ENCODE data around the gene NGRN. TPM values are rescaled to one million over a fixed set of nuclear protein-coding genes. Genes with fewer than 3 reads are reported as not detected.
"Not testable (repeated sequence)": the region's sequence is repeated elsewhere in the genome, so short reads cannot be mapped to it uniquely, and the experiment has no call there.

NGRN gene
- total RNA-seq, 1 donor from 2014 or later, result 74.8 TPM

DNA sequence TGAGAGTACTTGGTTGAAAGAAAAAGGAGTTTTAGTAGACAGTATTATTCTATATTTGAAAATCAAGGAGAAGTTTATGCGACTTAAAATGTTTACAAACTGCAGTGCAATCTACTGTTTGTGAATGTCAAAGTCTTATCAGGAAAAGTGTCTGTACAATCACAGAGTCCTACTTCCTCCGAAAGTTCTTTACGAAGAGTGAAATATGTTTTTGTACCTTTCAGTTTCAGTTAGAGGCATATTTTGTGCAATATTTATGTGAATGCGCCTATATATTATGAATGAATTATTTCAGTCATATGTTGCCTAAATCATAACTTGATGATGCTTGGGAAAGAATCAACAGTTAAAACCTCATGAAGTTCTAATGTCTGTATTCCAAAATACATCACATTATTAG, 31.5 kb downstream of the NGRN start:
- DNase-seq (ENCODE audit: low read depth), result no peak
- TF ChIP-seq, protein P1, sequence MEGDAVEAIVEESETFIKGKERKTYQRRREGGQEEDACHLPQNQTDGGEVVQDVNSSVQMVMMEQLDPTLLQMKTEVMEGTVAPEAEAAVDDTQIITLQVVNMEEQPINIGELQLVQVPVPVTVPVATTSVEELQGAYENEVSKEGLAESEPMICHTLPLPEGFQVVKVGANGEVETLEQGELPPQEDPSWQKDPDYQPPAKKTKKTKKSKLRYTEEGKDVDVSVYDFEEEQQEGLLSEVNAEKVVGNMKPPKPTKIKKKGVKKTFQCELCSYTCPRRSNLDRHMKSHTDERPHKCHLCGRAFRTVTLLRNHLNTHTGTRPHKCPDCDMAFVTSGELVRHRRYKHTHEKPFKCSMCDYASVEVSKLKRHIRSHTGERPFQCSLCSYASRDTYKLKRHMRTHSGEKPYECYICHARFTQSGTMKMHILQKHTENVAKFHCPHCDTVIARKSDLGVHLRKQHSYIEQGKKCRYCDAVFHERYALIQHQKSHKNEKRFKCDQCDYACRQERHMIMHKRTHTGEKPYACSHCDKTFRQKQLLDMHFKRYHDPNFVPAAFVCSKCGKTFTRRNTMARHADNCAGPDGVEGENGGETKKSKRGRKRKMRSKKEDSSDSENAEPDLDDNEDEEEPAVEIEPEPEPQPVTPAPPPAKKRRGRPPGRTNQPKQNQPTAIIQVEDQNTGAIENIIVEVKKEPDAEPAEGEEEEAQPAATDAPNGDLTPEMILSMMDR (conservative IDR thresholded peaks at IDR 0.05; ENCODE audit: low read depth, low read length), result no peak
- H3K4me3 ChIP-seq (ENCODE audit: low read depth, low read length), result no peak overlapping the region

DNA sequence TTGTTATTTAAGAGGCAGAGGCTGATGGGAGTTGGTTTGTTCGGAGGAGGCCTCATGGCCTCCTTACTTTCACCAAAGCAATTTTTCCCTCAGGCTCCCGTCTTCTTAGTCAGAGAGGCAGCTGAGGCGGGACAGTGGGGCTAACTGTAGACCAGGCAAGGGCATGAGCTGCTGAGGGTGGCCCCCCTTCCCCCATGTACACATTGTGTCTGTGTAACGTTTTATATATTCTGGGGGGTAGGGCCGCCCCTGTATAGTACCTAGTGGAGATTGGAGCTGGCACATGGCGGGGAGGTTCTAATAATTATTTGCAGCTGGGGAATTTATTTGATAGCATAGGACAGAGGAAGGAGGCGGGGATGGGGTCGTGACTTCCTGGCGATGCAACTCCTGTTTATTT, 35.1 kb downstream of the NGRN start:
- no peak for DNase-seq (ENCODE audit: low read depth)
- TF ChIP-seq, protein P1 (conservative IDR thresholded peaks at IDR 0.05; ENCODE audit: low read depth, low read length), result no peak
- H3K4me3 ChIP-seq (ENCODE audit: low read depth, low read length), result no peak overlapping the region

DNA sequence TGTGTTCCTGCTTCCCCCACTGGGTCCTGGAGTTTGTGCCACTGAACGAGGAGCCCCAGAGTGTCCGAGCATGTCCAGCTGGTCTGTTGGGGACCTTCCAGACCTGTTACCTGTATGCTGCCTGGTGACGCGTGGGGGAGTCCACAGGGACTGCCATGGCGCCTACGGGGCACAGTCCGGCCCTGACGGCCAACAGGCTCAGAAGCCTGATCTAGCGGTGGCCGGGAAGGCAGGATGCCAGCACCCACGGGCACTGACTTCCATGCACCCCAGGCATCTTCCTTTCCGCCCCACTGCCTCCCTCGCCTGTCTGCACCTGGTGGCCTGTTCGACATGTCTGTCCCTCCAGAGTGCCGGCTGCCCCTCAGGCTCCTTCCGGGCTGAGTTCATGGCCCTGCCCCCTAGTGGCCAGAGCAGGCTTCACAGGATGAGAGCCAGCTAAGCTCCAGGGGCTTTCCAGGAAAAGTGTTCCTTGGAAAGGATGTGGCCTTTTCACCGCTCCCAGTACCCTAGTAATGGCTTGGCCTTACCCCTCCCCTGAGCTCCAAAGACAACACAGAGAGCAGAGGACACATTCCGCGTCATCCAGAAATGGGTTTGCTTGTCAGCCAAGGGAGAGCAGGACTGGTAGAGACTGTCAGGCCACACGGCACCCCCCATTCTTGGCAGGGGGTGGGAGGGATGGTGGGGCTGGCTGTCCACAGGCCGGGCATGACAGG, 35.7 kb downstream of the NGRN start:
- TF ChIP-seq, protein P1 (conservative IDR thresholded peaks at IDR 0.05; ENCODE audit: low read depth, low read length), result peak; percentile 97
- peak overlapping the region; percentile 53 for H3K4me3 ChIP-seq (ENCODE audit: low read depth, low read length)
- DNase-seq (ENCODE audit: low read depth), result no peak

DNA sequence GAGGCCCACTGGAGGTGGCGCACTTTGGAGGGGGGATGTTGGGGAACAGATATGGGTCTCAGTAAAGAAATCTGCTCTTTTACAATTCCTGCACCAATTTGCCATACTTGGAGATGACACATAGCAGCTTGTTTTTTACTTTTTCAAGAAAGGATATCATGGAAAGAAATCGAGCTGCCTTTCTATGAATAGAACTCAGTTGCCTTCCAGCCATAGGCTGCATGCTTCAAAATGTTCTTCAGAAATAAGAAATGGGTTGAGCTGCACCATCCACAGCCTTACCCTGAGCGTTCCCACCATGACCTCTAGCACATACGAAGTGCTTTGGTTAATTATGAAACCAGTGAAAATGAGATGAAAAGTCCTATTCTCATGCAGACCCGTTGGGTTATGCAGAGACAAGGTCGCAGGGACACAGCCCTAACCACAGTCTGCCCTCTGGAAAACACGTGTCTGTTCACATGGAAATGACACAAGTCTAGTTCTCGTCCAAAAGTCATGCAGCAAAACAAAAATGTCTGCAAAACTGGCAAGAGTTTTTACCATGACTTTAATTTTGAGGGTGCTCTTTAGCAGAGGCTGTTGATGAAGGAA, 36.3 kb downstream of the NGRN start:
- DNase-seq (ENCODE audit: low read depth), result no peak
- TF ChIP-seq, protein P1 (conservative IDR thresholded peaks at IDR 0.05; ENCODE audit: low read depth, low read length), result no peak
- H3K4me3 ChIP-seq (ENCODE audit: low read depth, low read length), result no peak overlapping the region

DNA sequence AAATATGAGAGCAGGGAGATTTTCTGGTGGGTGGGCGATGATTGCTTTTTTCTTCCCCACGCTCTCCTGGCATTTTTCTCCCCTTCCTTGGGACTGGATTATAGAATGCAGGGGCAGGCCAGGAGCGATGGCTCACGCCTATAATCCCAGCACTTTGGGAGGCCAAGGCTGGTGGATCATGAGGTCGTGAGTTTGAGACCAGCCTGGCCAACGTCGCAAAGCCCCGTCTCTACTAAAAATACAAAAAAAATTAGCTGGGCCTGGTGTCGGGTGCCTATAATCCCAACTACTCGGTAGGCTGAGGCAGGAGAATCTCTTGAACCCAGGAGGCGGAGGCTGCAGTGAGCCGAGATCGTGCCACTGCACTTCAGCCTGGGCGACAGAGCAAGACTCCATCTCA, 39.9 kb downstream of the NGRN start:
- H3K4me3 ChIP-seq (ENCODE audit: low read depth, low read length); DNase-seq (ENCODE audit: low read depth): not testable (repeated sequence)

DNA sequence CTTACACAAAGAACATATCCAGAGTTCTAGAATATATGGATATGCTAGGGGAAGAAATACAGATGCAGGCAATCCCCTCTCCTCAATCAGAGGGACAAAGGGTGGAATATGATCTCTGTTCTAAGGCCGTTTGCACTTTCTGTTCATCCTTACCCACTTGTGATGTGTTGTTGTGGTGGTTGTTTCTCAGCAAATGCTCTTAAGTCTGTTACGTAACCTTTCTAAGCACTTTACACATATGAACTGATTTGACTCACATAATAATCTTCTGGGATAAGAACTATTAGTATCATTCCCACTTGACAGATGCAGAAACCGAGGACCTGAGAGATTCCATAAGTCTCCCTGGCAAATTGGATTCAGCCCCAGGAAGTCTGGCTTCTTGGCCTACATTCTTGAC, 40.5 kb downstream of the NGRN start:
- no peak overlapping the region for H3K4me3 ChIP-seq (ENCODE audit: low read depth, low read length)
- TF ChIP-seq, protein P1 (conservative IDR thresholded peaks at IDR 0.05; ENCODE audit: low read depth, low read length), result no peak
- no peak for DNase-seq (ENCODE audit: low read depth)

DNA sequence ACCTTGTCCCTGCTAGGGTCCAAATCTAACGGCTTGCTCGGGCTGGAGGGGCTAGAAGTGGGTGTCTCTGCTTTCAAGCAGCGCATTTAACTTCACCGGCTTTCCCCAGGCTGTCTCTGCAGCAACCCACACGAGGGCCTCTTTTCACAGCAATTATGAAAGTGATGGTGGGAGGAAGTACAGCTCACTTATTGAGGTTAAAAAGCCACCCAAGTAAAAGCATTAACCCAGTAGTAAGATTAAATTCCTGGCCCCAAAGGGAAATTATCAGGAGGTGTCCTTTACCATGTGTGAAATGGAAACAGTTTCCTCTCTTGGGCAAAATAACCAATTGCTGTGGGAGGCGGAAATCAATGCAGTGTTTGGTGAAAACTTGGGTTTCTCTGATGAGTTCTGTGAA, 41.1 kb downstream of the NGRN start:
- no peak for DNase-seq (ENCODE audit: low read depth)
- TF ChIP-seq, protein P1 (conservative IDR thresholded peaks at IDR 0.05; ENCODE audit: low read depth, low read length), result no peak
- H3K4me3 ChIP-seq (ENCODE audit: low read depth, low read length), result no peak overlapping the region

Data from epithelial cell of proximal tubule (primary cell).